HG02938 (cell line): ENCODE results near the gene MR1.

Experiments
- ATAC-seq: cut with Tn5 transposase; IDR thresholded peaks from one replicate; pipeline ENCODE4 v1.9.1; 2021; ENCODE audit warnings: mild to moderate bottlenecking, moderate library complexity; ENCODE audit not compliant: unreplicated experiment

The MR1 gene

GRCh38 chr1:181062836-181063428 is 29.1 kb downstream of the MR1 start:
- ATAC-seq, result peak; percentile 77

DNA sequence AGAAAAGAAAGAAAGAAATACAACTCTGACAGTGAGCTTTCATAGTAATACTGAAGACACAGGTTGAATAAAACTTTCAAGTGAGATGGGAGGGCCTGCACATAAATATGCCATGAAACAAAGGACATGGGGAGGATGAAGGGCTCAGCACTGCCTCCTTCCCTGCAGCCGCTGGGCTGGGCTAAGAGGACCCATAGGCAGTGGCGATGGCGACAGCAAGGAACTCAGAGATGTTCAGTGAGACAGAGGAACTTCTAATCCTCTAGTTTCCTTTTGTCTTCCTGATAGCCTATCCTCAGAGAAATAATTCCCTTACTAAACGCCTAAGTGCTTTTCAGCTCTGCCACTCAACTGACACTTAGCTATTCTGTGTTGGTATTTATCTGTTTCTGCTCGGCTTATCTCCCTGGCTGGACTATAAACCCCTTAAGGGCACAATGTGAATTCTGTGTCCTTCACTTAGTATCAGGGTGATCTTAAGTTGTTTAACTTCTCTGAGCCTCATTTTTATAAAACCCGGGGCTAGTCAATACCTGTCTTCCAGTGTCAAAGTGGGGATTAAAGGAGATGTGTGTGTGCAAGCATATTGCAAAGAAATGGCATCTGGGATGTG is 30.3 kb downstream of the MR1 start:
- no peak for ATAC-seq

GRCh38 chr1:181064702-181065101 is 30.9 kb downstream of the MR1 start:
- ATAC-seq, result no peak

DNA sequence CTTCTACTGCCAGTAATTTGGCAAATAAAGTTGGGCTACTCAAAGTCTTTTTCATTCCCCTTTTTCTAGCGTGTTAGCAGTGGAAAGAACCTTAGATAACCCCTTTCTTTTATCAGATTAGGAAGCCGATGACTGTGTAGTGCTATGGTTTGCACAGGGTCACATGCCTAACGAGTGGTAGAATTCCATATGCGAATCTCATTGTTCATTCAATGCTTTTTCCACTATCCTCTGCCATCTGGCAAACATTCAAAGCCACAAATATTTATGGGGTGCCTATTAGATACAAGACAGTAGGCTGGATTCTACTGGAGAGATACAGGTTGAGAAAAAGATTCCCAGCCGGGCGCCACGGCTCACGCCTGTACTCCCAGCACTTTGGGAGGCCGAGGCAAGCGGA is 39.9 kb downstream of the MR1 start:
- ATAC-seq, result no peak

- ATAC-seq, result no peak
These were observed 42.1 kb downstream of the MR1 start for GRCh38 chr1:181075766-181076350.

DNA sequence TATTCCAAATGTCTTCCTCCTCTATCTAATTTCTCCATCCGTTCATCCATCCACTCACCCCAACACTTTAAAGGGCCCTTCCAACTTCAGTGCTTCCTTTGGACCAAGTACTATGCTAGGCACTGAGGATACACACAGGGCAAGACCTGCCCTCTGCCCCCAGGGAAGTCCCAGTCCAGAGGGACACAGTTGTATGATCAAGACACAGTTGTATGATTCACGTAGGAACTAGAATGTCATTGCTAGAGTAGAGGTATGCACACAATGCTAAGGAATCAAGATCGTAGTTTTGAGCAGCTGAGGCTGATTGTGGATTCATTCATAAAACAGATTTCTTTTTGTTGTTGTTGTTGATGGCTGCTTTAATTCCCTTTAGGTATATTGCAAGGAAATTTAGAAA is 43.1 kb downstream of the MR1 start:
- no peak for ATAC-seq

DNA sequence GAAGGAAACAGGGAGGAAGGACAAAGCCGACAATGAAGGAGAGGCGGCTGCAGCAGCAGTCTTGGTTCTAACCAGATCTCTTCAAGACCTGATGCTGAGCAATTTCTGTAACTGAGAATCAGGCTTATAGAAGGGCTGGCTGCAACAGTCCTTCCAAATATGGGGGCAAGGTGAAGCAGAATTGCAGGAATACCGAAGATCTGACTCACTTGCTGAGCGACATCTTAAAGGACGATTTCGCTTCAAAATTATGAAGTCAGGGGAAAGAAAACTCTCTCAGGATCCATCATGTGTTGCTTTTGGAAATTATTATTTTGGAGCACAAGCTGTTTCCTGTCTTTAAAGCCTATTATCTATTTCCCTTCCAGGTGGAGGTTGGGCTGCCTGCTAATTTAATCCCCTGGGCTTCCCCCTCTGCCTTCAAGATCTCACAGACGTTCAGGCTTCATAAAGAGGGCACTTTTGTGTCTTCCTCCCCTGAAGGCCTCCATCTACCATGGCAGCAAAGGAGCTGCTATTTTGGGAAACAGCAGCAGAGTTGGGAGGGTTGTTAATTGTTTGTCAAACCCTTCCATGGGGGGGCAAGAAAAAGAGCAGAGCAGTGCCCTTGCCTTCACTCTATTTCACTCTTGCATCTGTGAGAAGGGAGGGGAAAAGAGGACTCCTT is 43.9 kb downstream of the MR1 start:
- no peak for ATAC-seq

DNA sequence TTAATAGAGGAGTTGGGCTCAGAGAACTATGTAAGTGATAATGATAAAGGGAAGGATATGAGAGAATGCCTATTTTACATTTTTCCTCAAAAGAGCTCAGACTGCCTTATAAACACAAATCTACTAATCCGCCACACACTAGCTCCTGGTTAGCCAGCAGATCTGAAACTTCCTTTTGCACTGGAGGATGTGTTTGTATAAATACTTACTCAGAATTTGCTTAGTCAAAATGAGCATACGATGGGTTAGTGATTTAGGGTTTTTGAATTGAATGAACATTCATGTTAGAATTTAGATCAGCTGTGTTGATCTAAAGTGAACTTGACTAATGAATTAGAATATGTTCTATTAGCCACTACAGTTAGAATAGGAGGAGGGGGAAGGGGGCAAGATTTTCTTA is 45.6 kb downstream of the MR1 start:
- ATAC-seq, result no peak

DNA sequence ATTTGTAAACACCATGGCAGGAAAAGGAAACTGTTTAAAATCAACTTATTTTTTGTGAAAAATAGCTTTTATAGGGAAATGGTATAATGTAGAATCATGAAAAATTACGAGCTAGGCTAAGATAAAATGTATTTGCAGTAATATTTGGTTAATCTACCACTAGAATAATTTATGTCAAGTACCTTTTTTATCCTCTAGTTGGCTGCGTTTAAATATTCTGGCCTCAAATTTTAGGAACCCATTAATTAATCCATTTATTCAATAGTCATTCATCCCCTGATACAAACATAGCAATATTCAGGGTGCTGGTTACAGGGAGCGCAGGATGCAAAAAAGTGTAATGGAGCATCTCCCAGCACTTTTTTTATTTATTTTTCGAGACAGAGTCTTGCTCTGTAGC is 46.1 kb downstream of the MR1 start:
- no peak for ATAC-seq

DNA sequence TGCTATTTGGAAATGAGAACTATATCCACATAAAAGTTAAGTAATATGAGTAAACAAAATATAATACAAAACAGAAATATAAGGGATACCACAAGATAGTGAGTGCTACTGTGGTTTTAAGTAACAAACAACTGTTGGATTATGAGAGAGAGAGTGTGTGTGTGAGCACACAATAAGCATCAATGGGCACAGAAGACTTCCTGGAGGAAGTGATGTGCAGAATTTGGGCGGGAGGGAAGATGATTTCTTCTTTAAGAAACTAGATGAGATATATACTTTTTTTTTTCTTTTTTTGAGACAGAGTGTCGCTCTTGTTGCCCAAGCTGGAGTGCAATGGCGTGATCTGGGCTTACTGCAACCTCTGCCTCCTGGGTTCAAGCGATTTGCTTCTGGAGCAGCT is 46.8 kb downstream of the MR1 start:
- no peak for ATAC-seq

DNA sequence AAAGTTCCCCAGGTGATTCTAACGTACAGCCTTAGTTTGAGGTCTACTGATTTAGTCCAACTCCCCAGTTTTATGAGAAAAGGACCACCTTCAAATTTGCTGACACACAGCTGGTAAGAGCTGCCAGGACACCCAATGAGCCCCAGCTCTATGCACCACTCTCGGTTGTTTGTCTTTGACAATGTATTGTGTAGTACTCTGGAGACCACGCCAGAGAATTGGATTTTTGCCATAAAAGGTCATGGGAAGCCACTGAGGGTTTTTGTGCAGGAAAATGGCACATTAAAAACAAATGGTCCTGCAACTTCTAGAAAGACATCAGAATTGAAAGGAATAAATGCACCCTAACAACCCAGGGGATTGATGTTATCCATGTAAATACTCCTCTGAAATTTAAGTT is 47.6 kb downstream of the MR1 start:
- ATAC-seq, result no peak

- peak; percentile 30 for ATAC-seq
These were observed 50.2 kb downstream of the MR1 start for GRCh38 chr1:181083842-181084605.

- ATAC-seq, result no peak
These were observed 50.8 kb downstream of the MR1 start for GRCh38 chr1:181084606-181084969.

- no peak for ATAC-seq
These were observed 52.3 kb downstream of the MR1 start for GRCh38 chr1:181086091-181086490.

GRCh38 chr1:181086926-181087325 is 53.1 kb downstream of the MR1 start:
- ATAC-seq, result no peak

- no peak for ATAC-seq
These were observed 53.7 kb downstream of the MR1 start for GRCh38 chr1:181087400-181087901.

DNA sequence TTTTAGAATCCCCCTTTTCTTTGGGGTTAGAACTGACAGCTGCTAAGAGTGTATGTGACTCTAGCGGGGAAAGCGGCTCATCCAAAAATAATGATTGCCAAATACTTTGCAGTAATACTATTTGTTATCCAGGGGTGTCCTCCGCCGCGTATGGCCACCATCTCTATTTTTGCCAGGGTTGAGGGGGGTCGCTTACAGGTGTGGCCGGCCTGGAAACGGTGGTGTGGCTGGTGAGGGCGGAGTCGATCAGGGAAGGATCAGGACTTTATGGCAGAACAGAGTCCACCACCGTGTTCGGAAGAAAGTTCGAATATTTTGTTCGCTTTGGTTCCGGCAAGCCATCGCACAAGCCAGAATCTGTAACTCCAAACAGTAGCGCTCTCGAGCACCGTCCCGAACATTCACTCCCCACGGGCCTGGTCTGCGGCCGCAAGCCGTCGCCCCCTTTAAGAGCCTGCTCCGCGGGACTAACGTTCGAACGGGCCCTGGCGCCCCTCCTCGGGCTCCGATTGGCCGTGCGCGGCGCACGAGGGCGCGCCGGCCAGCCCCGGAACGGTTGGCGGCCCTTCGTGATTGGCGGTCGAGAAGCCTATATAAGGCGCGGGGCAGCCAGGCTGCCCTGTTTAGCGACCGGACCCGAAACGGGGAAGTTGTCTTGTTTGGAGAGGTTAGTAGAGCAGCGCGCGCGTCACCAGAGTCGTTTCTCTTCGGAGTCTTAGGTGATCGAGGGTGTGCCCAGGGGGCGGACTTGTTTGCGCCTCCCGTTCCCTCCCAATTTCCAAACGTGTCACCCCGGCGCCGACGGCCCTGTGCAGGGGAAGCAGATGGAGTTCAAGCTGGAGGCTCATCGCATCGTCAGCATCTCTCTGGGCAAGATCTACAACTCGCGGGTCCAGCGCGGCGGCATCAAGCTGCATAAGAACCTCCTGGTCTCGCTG is 54.6 kb downstream of the MR1 start, which contains the start of gene IER5:
IER5 (plus strand) TSS at position 622 of the 938 bp plus-strand sequence; CDS start at position 825, 203 bp downstream.
- ATAC-seq, result peak; percentile 62

- no peak for ATAC-seq
These were observed 55.4 kb downstream of the MR1 start for GRCh38 chr1:181089017-181089675.
